ENCODE data around the gene RIN3. TPM values are rescaled to one million over a fixed set of nuclear protein-coding genes. Genes with fewer than 3 reads are reported as not detected.

The RIN3 gene
- total and polyA plus RNA-seq, 3 donors from 2014 or later = 25.9 to 56.2 (median 49.8) TPM

GRCh38 chr14:92538412-92538985 lies 24.9 kb downstream of the RIN3 start:
- no peak for TF ChIP-seq POLR2A (IDR thresholded peaks at IDR 0.05)
- 67 to 71% methylated on average over 6 of the region's 6 CpGs for WGBS, 2 donors
- no peak for DNase-seq
- no peak overlapping the region for H3K4me3 ChIP-seq
- intact Hi-C loops (cut with DNase I; ENCODE audit: low total_unique reads) = no loop called here
- peaks cover 31% of the 10 kb centered on the region for H3K4me1 ChIP-seq
- H3K27me3 ChIP-seq = no peaks in the 10 kb centered on the region
- no peak overlapping the region for H3K27ac ChIP-seq
- no peaks in the 10 kb centered on the region for H3K36me3 ChIP-seq (ENCODE audit: low read depth, missing control alignments)
- H3K9me3 ChIP-seq = no peaks in the 10 kb centered on the region

- Histone ChIP-seq H3K4me1 (peaks cover 34% of the 10 kb centered on the region), H3K9me3 (no peaks in the 10 kb centered on the region), H3K4me3 (no peak overlapping the region), H3K27ac (peak overlapping the region; percentile 77 to 82), H3K27me3 (no peaks in the 10 kb centered on the region), H3K36me3 (ENCODE audit: low read depth, missing control alignments) (no peaks in the 10 kb centered on the region)
- 98 to 100% methylated on average over 3 of the region's 3 CpGs for WGBS, 2 donors
- intact Hi-C loops (cut with DNase I; ENCODE audit: low total_unique reads) = no loop called here
- no peak for TF ChIP-seq POLR2A (IDR thresholded peaks at IDR 0.05)
- TF ChIP-seq, protein P1, sequence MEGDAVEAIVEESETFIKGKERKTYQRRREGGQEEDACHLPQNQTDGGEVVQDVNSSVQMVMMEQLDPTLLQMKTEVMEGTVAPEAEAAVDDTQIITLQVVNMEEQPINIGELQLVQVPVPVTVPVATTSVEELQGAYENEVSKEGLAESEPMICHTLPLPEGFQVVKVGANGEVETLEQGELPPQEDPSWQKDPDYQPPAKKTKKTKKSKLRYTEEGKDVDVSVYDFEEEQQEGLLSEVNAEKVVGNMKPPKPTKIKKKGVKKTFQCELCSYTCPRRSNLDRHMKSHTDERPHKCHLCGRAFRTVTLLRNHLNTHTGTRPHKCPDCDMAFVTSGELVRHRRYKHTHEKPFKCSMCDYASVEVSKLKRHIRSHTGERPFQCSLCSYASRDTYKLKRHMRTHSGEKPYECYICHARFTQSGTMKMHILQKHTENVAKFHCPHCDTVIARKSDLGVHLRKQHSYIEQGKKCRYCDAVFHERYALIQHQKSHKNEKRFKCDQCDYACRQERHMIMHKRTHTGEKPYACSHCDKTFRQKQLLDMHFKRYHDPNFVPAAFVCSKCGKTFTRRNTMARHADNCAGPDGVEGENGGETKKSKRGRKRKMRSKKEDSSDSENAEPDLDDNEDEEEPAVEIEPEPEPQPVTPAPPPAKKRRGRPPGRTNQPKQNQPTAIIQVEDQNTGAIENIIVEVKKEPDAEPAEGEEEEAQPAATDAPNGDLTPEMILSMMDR (IDR thresholded peaks at IDR 0.05) = no peak
- no peak for DNase-seq
Observed at GRCh38 chr14:92539419-92539818, 25.8 kb downstream of the RIN3 start.

DNA sequence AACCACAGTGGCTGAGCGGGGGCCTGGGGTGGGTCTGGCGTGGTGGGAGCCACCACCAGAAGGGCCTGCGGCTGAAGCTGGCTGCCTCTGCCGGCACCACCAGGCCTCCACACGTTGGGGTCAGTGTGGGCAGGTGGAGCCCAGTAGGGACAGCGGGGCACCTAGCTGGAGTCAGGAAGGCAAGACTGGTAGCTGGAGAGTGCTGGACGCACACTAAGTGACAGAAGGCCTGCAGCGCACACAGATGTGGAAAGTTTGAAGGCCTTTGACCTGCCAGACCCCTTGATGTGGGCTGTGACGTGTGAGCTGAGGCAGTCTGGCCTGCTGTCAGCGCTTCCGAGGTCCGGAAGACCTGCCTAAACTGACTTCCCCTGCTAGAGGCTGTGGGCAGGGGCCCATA lies 26.3 kb downstream of the RIN3 start:
- Histone ChIP-seq H3K9me3 (no peaks in the 10 kb centered on the region), H3K4me3 (no peak overlapping the region), H3K27ac (peak overlapping the region; percentile 77 to 82), H3K36me3 (ENCODE audit: low read depth, missing control alignments) (no peaks in the 10 kb centered on the region), H3K27me3 (no peaks in the 10 kb centered on the region), H3K4me1 (peaks cover 34% of the 10 kb centered on the region)
- 68 to 71% methylated on average over 9 to 12 of the region's 12 CpGs for WGBS, 2 donors
- TF ChIP-seq, protein P1 (IDR thresholded peaks at IDR 0.05) = no peak
- no peak for TF ChIP-seq POLR2A (IDR thresholded peaks at IDR 0.05)
- intact Hi-C loops (cut with DNase I; ENCODE audit: low total_unique reads) = no loop called here
- DNase-seq = no peak

- H3K27me3 ChIP-seq = no peaks in the 10 kb centered on the region
- TF ChIP-seq POLR2A (IDR thresholded peaks at IDR 0.05) = no peak
- TF ChIP-seq, protein P1 (IDR thresholded peaks at IDR 0.05) = no peak
- WGBS, 2 donors = 22 to 23% methylated on average over 5 to 6 of the region's 6 CpGs
- no peaks in the 10 kb centered on the region for H3K36me3 ChIP-seq (ENCODE audit: low read depth, missing control alignments)
- intact Hi-C loops (cut with DNase I; ENCODE audit: low total_unique reads) = no loop called here
- DNase-seq = peak; percentile 92
- H3K4me1 ChIP-seq = peaks cover 34% of the 10 kb centered on the region
- no peak overlapping the region for H3K4me3 ChIP-seq
- peak overlapping the region; percentile 77 to 82 for H3K27ac ChIP-seq
- H3K9me3 ChIP-seq = no peaks in the 10 kb centered on the region
Observed at GRCh38 chr14:92540472-92541048, 27.0 kb downstream of the RIN3 start.

GRCh38 chr14:92542766-92543554 lies 29.4 kb downstream of the RIN3 start:
- TF ChIP-seq POLR2A (IDR thresholded peaks at IDR 0.05) = no peak
- TF ChIP-seq, protein P1 (IDR thresholded peaks at IDR 0.05) = no peak
- no peak overlapping the region for H3K4me3 ChIP-seq
- WGBS, 2 donors = 75 to 80% methylated on average over 8 of the region's 8 CpGs
- H3K36me3 ChIP-seq (ENCODE audit: low read depth, missing control alignments) = no peaks in the 10 kb centered on the region
- no peaks in the 10 kb centered on the region for H3K27me3 ChIP-seq
- no peak for DNase-seq
- H3K9me3 ChIP-seq = no peaks in the 10 kb centered on the region
- peaks cover 28% of the 10 kb centered on the region for H3K4me1 ChIP-seq
- H3K27ac ChIP-seq = no peak overlapping the region
- intact Hi-C loops (cut with DNase I; ENCODE audit: low total_unique reads) = no loop called here

All from testis (tissue), 3 donors.